Measurements from ENCODE around the gene KCTD2. TPM values are rescaled to one million over a fixed set of nuclear protein-coding genes. Genes with fewer than 3 reads are reported as not detected.
"Not testable (repeated sequence)": the region's sequence is repeated elsewhere in the genome, so short reads cannot be mapped to it uniquely, and the experiment has no call there.

The KCTD2 gene
- total RNA-seq, 1 donor from 2014 or later = 23.8 TPM

GRCh38 chr17:75068750-75069149 is 21.7 kb downstream of the KCTD2 start:
- ATAC-seq (ENCODE audit: poor library complexity) (no peak), DNase-seq (no peak)
- intact Hi-C loops (cut with DNase I) = no loop called here

DNA sequence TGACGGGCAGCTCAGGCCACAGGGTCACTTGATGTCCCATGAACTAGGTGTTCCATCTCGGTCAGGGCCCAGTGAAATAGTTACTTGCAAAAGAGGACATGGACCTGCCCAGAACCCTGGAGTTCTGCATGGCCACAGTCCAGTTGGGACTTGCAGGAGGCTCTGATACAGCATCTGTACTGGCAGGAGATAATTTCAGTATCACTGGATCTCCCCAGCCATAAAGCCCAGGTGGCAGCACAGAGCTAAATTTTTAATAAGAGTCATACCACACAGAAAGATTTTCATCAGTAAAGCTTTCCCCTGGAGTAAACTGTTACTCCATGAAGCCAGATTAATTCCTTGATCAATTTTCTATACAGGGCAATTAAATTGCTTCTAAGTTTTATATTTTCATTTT is 22.8 kb downstream of the KCTD2 start:
- intact Hi-C loops (cut with DNase I) = no loop called here
- ATAC-seq (ENCODE audit: poor library complexity) (no peak), DNase-seq (no peak)

GRCh38 chr17:75071478-75072271 is 24.6 kb downstream of the KCTD2 start:
- ATAC-seq (ENCODE audit: poor library complexity) = peak; percentile 44
- DNase-seq; intact Hi-C loops (cut with DNase I): not testable (repeated sequence)

GRCh38 chr17:75072909-75073308 is 25.9 kb downstream of the KCTD2 start:
- intact Hi-C loops (cut with DNase I); ATAC-seq (ENCODE audit: poor library complexity); DNase-seq: not testable (repeated sequence)

DNA sequence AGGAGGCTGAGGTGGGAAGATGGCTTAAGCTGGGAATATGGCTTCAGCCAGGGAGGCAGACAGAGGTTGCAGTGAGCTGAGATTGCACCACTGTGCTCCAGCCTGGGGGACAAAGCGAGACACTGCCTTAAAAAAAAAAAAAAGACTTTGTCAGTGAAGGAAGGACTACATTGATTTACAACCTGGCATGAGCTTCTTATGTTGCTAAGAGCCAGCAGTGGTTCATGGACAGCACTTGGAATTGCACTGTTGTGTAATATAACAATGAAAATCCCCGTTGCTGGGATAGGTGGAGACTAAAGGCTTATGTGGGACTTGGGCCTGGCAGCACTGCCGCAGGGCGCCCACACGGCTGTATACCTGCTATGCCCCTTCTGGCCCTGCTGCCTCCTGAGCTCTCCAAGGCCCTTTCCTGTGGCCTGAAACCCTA is 26.6 kb downstream of the KCTD2 start:
- ATAC-seq (ENCODE audit: poor library complexity) (no peak), DNase-seq (no peak)
- intact Hi-C loops (cut with DNase I) = no loop called here

DNA sequence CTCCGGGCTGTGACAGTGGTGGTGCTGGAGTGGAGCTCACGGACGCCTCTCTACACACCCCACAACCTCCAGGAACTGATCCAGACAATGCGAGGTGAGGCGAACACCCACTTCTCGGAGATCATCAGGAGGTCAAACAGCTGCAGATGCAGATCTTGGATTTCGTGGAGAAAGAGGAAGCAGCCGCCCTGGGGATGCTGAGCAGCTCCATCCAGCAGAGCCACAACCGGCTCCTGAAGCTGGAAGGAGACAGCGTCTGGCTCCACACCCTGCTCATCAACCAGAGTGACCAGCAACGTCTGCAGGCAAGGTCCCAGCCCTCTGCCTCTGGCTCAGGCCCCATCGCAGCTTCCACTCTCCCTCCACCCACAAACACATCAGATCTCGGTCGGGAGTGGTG is 27.5 kb downstream of the KCTD2 start:
- intact Hi-C loops (cut with DNase I) = no loop called here
- ATAC-seq (ENCODE audit: poor library complexity) (no peak), DNase-seq (no peak)

DNA sequence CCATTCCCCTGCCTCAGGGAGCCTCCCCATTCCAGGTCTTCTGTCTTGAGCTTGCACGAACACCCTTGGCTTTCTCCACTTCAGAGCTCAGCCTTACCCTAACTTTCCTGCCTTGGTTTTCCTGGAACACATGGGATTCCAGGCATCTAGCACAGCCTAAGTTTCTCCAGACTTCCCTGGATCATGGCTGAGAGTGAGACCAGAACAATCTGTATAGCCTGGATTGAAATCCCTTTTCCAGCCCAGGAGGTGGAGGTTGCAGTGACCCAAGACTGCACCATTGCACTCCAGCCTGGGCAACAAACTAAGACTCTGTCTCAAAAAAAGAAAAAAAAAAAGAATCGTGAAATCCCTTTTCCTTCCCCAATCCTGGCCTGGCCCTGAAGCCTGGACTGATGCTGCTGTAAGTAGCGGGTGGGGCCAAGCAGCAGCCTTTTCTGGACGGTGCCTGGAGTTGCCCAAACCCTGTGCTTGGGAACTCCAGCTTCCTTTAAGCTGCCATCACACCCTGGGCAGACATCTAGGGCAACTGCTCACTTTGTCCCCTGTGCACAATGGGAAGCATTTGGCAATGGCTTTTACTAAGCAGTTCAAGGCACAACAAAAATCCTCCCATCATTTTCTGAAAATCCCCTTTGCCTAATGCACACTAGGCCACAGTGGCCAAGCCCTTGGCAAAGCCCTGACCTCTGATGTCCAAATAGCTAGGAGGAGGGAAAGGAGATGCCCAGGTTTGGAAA is 28.7 kb downstream of the KCTD2 start:
- no peak for ATAC-seq (ENCODE audit: poor library complexity)
- intact Hi-C loops (cut with DNase I) = no loop called here
- DNase-seq = no peak

- intact Hi-C loops (cut with DNase I) = no loop called here
- DNase-seq (no peak), ATAC-seq (ENCODE audit: poor library complexity) (peak; percentile 43)
Measured at GRCh38 chr17:75077072-75077495, 30.1 kb downstream of the KCTD2 start.

DNA sequence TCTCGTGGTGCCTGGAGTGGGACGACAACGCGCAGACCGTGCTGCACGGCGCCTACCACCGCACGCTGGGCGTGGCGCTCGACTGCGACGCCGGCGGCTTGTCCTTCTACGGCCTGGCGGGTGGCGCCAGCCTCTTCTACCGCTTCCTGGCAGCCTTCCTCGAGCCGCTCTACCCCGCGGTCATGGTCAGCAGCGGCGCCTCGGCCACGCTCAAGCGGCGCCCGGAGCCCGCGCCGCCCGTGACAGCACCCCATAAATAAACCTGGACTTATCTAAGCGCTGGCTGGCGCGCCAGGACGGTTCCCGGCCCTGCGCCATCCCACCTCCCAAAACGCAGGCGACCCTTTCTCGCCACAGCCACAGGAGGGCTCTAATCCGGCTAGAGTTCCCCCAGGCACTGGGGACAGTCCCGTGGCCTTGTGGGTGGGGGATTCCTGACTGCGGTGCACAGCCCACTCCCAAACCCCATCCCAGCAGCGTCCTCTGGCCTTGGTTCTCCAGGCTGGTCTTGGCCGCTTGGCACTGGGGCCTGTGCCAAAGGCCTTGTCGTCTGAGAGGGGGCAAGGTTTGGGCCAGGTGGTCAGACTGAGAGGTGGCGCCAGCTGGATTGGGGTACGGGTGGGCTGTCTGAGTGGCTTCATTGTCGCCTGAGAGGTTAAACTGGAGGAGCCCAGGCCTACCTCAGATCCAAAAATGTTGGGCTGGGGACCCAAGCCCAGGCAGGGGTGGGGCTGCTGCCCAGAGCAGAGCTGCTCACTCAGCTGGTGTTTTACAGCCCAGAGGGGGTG is 30.7 kb downstream of the KCTD2 start:
- peak; percentile 96 for ATAC-seq (ENCODE audit: poor library complexity)
- peak; percentile 90 for DNase-seq
- intact Hi-C loops (cut with DNase I) = no loop called here

DNA sequence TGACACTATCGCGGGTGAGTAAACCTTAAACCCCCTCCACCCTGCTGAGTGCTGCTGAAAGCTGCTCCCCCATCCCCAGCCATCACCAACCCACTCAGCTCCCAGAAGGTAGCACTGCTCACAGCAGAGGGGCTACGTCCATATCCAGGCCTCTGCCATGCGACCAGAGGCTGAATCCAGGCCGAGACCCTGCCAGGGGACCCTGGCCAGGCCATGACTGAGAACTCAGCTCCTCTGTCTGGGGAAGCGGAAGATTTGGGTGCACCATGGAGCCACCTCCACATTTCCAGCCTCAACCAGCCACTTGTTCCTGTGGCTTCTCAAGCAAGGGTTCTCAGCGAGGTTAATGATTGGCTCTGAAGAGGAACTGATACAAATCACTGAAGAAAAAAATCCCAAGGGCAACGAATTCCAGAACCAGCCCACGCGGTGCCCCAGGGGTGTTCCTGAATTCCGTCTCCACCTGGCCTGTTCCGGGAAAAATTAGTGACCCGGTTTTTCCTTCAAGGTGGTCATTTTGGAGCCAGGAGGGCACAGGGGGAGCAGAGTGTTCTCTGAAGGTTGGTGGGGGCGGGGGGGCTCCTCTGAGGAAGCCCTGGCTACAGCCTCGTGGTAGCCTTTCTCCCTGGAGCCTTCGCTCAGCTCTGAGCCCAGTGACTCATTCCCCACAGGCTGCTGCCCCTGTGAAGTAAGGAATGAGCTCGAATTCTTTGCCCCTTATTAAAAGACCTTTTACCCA is 31.4 kb downstream of the KCTD2 start:
- ATAC-seq (ENCODE audit: poor library complexity) = no peak
- no peak for DNase-seq
- intact Hi-C loops (cut with DNase I) = no loop called here

DNA sequence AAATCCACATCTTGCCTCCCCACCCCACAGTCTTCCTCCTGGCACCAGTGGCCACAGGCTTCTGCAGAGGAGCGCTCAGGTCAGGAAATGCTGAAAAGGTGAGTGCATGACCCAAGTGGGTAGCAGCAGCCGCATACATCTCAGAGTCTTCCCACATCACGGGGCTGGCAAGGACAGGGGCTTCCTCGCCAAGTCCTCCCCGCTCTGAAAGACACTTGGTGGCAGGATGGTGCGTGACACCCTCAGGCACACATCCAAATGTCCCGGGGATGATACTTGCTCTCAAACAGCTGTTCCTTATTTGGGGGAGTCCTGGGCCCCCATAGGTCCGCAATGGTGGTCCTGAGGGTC is 32.0 kb downstream of the KCTD2 start:
- DNase-seq = no peak
- ATAC-seq (ENCODE audit: poor library complexity) = no peak
- intact Hi-C loops (cut with DNase I) = no loop called here

- ATAC-seq (ENCODE audit: poor library complexity) (no peak), DNase-seq (no peak)
- intact Hi-C loops (cut with DNase I) = no loop called here
Measured at GRCh38 chr17:75081611-75082540, 34.9 kb downstream of the KCTD2 start.

- no peak for ATAC-seq (ENCODE audit: poor library complexity)
- intact Hi-C loops (cut with DNase I) = no loop called here
- DNase-seq = no peak
Measured at GRCh38 chr17:75082683-75083082, 35.7 kb downstream of the KCTD2 start.

- ATAC-seq (ENCODE audit: poor library complexity) (no peak), DNase-seq (no peak)
- intact Hi-C loops (cut with DNase I) = no loop called here
Measured at GRCh38 chr17:75084039-75084660, 37.1 kb downstream of the KCTD2 start.

GRCh38 chr17:75086496-75087181 is 39.6 kb downstream of the KCTD2 start:
- ATAC-seq (ENCODE audit: poor library complexity) = no peak
- DNase-seq = no peak
- intact Hi-C loops (cut with DNase I) = no loop called here

DNA sequence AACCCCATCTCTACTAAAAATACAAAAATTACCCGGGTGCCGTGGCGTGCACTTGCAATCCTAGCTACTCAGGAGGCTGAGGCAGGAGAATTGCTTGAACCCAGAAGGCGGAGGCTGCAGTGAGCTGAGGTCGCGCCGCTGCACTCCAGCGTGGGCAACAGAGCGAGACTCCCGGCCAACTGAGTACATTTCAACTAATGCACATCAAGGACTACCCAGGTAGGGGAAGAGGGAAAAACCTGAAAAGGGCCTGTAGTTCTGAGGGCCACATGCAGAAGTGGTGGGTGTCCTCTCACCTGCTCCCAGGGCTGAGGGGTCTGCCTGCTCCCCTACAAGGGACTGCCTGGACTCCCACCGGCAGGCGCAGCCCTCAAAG is 40.1 kb downstream of the KCTD2 start:
- intact Hi-C loops (cut with DNase I) = no loop called here
- DNase-seq (no peak), ATAC-seq (ENCODE audit: poor library complexity) (no peak)
